Measurements from ENCODE around the gene CRTC3.

GRCh38 chr15:90520365-90520764 is 9.4 kb upstream of the CRTC3 start:
- TF ChIP-seq CTCF (IDR thresholded peaks at IDR 0.05) (no peak), POLR2A (IDR thresholded peaks at IDR 0.05) (no peak)

Data from Peyer's patch (tissue), 4 donors.